GM19372 (cell line): ENCODE data around the gene OPHN1.

Experiments
- ATAC-seq: cut with Tn5 transposase; IDR thresholded peaks from one replicate; pipeline ENCODE4 v1.9.1; 2021; ENCODE audit warnings: mild to moderate bottlenecking, low read depth, moderate library complexity; ENCODE audit not compliant: unreplicated experiment

The OPHN1 gene

GRCh38 chrX:68433155-68433980 is at the start of gene OPHN1:
Gene OPHN1 (minus strand): TSS chrX:68433495. CDS start chrX:68433020, 475 bp downstream.
- ATAC-seq: no peak

- no peak for ATAC-seq
Measured at GRCh38 chrX:68480969-68481368, 47.7 kb upstream of the OPHN1 start.

- no peak for ATAC-seq
Measured at GRCh38 chrX:68464796-68465195, 31.5 kb upstream of the OPHN1 start.

GRCh38 chrX:68463880-68464279 is 30.6 kb upstream of the OPHN1 start:
- ATAC-seq: no peak

GRCh38 chrX:68462653-68463052 is 29.4 kb upstream of the OPHN1 start:
- ATAC-seq: peak; percentile 68

- no peak for ATAC-seq
Measured at GRCh38 chrX:68462197-68462596, 28.9 kb upstream of the OPHN1 start.

- ATAC-seq: no peak
Measured at GRCh38 chrX:68461576-68461975, 28.3 kb upstream of the OPHN1 start.

- ATAC-seq: no peak
Measured at GRCh38 chrX:68461093-68461492, 27.8 kb upstream of the OPHN1 start.

- ATAC-seq: no peak
Measured at GRCh38 chrX:68455151-68455510, 21.8 kb upstream of the OPHN1 start.

GRCh38 chrX:68454476-68455150 is 21.3 kb upstream of the OPHN1 start:
- ATAC-seq: no peak

- no peak for ATAC-seq
Measured at GRCh38 chrX:68451720-68452119, 18.4 kb upstream of the OPHN1 start.

- no peak for ATAC-seq
Measured at GRCh38 chrX:68443155-68443868, 10.0 kb upstream of the OPHN1 start.

- no peak for ATAC-seq
Measured at GRCh38 chrX:68440940-68441339, 7.6 kb upstream of the OPHN1 start.

GRCh38 chrX:68440442-68440841 is 7.1 kb upstream of the OPHN1 start:
- no peak for ATAC-seq

- no peak for ATAC-seq
Measured at GRCh38 chrX:68439341-68439740, 6.0 kb upstream of the OPHN1 start.

- no peak for ATAC-seq
Measured at GRCh38 chrX:68438575-68438974, 5.3 kb upstream of the OPHN1 start.

GRCh38 chrX:68433981-68434299 is 645 bp upstream of the OPHN1 start:
- no peak for ATAC-seq

- ATAC-seq: no peak
Measured at GRCh38 chrX:68432648-68433047, 647 bp downstream of the OPHN1 start.

GRCh38 chrX:68431836-68432235 is 1.5 kb downstream of the OPHN1 start:
- no peak for ATAC-seq

- no peak for ATAC-seq
Measured at GRCh38 chrX:68429216-68429615, 4.1 kb downstream of the OPHN1 start.

GRCh38 chrX:68428431-68428830 is 4.9 kb downstream of the OPHN1 start:
- no peak for ATAC-seq

- ATAC-seq: no peak
Measured at GRCh38 chrX:68424719-68425118, 8.6 kb downstream of the OPHN1 start.
